CD14-positive monocyte (primary cell): ENCODE results near the gene ELF5. TPM values are rescaled to one million over a fixed set of nuclear protein-coding genes. Genes with fewer than 3 reads are reported as not detected.
A peak's percentile ranks its signal among the peaks of the same experiment; 100 is the strongest.

Experiments
- DNase-seq, 3 donors: peaks; one replicate each; pipeline ENCODE4 v3.0.0-alpha.2; 2011 to 2022
- H2AFZ ChIP-seq: 2 replicates; pipeline ENCODE4 v1.6.0; 2012; ENCODE audit warnings: mild to moderate bottlenecking, low read depth, low read length, inconsistent platforms; ENCODE audit not compliant: insufficient read depth, poor library complexity, severe bottlenecking
- H3K27ac ChIP-seq, 2 donors: 1 replicate in 1 of 2; 2 replicates in 1 of 2; pipeline ENCODE4 v1.5.1; 2012 to 2013; ENCODE audit warnings: low read length in 2 of 2, control low read depth in 1 of 2, inconsistent platforms in 1 of 2, low read depth in 1 of 2, mild to moderate bottlenecking in 1 of 2
- H3K27me3 ChIP-seq, 2 donors: one replicate each; pipeline versions ENCODE4 v1.6.0 to v1.6.1; 2011 to 2013; ENCODE audit warnings: low read length in 2 of 2; ENCODE audit not compliant: control insufficient read depth in 2 of 2, insufficient read depth in 2 of 2
- H3K36me3 ChIP-seq, 2 donors: replicated peaks in 1 of 2; 1 replicate in 1 of 2; 2 replicates in 1 of 2; pipeline versions ENCODE4 v1.5.1 to v1.6.1; 2012 to 2013; ENCODE audit warnings: low read length in 2 of 2, control low read depth in 1 of 2, inconsistent platforms in 1 of 2, mild to moderate bottlenecking in 1 of 2; ENCODE audit not compliant: insufficient read depth in 2 of 2, control insufficient read depth in 1 of 2
- H3K4me1 ChIP-seq, 2 donors: 1 replicate in 1 of 2; 2 replicates in 1 of 2; pipeline versions ENCODE4 v1.5.1 to v1.6.1; 2012 to 2013; ENCODE audit warnings: low read length in 2 of 2, control low read depth in 1 of 2, inconsistent platforms in 1 of 2, mild to moderate bottlenecking in 1 of 2, moderate library complexity in 1 of 2; ENCODE audit not compliant: insufficient read depth in 2 of 2, control insufficient read depth in 1 of 2
- H3K4me2 ChIP-seq: replicated peaks from 2 replicates; pipeline ENCODE3; 2012; ENCODE audit warnings: low read length, moderate library complexity, mild to moderate bottlenecking; ENCODE audit not compliant: poor library complexity, severe bottlenecking; ENCODE audit errors: extremely low read depth
- H3K4me3 ChIP-seq, 3 experiments: fragments of 200-600 bp in 1 of 3; sonication (generic) in 1 of 3; replicated peaks in 1 of 3; 1 replicate in 2 of 3; 2 replicates in 1 of 3; pipeline ENCODE4 v1.5.1; 2011 to 2013; ENCODE audit warnings: low read length in 3 of 3, mild to moderate bottlenecking in 3 of 3, control low read depth in 2 of 3, low read depth in 2 of 3, inconsistent platforms in 1 of 3, moderate library complexity in 1 of 3
- H3K79me2 ChIP-seq: 2 replicates; pipeline ENCODE4 v1.6.0; 2012; ENCODE audit warnings: mild to moderate bottlenecking, control low read depth, inconsistent platforms, low read length, moderate library complexity; ENCODE audit not compliant: insufficient read depth
- H3K9ac ChIP-seq: 2 replicates; pipeline ENCODE4 v1.6.0; 2017; ENCODE audit warnings: low read length, mild to moderate bottlenecking; ENCODE audit not compliant: insufficient read depth, poor library complexity, severe bottlenecking
- H3K9me3 ChIP-seq, 2 donors: replicated peaks in 1 of 2; 1 replicate in 1 of 2; 2 replicates in 1 of 2; pipeline versions ENCODE4 v1.5.1 to v1.6.1; 2012 to 2013; ENCODE audit warnings: low read length in 2 of 2, control low read depth in 1 of 2; ENCODE audit not compliant: control insufficient read depth in 1 of 2, insufficient read depth in 1 of 2
- H4K20me1 ChIP-seq: 2 replicates; pipeline ENCODE4 v1.6.0; 2012; ENCODE audit warnings: mild to moderate bottlenecking, low read length, control low read depth, moderate library complexity; ENCODE audit not compliant: insufficient read depth
- H3K27ac Mint-ChIP-seq, 7 donors: one replicate each; pipeline ENCODE4 v1.8.0; 2020; ENCODE audit warnings: mild to moderate bottlenecking in 7 of 7, mixed read lengths in 7 of 7, moderate library complexity in 6 of 7, inconsistent platforms in 2 of 7
- H3K27me3 Mint-ChIP-seq, 3 donors: one replicate each; pipeline ENCODE4 v1.8.0; 2021 to 2022; ENCODE audit warnings: low read depth in 3 of 3, mild to moderate bottlenecking in 3 of 3, mixed read lengths in 3 of 3, moderate library complexity in 3 of 3, inconsistent platforms in 1 of 3
- H3K36me3 Mint-ChIP-seq, 2 donors: one replicate each; pipeline ENCODE4 v1.8.0; 2020; ENCODE audit warnings: mixed read lengths in 2 of 2, inconsistent platforms in 1 of 2, mild to moderate bottlenecking in 1 of 2
- H3K4me1 Mint-ChIP-seq: one replicate; pipeline ENCODE4 v1.8.0; 2020; ENCODE audit warnings: mild to moderate bottlenecking, mixed read lengths
- H3K4me3 Mint-ChIP-seq, 2 donors: one replicate each; pipeline ENCODE4 v1.8.0; 2020; ENCODE audit warnings: mild to moderate bottlenecking in 2 of 2, mixed read lengths in 2 of 2, moderate library complexity in 1 of 2
- H3K9me3 Mint-ChIP-seq, 7 donors: one replicate each; pipeline ENCODE4 v1.8.0; 2020 to 2022; ENCODE audit warnings: mixed read lengths in 7 of 7, mild to moderate bottlenecking in 6 of 7, moderate library complexity in 6 of 7, inconsistent platforms in 2 of 7
- CTCF ChIP-seq: fragments of 200-600 bp; IDR thresholded peaks from one replicate; pipeline ENCODE4 v1.8.0; 2022; ENCODE audit warnings: antibody characterized with exemption, mild to moderate bottlenecking
- WGBS: methylation state at CpG from one replicate; pipeline ENCODE4 v1.1.5; 2013; ENCODE audit warnings: missing lambda C conversion rate; ENCODE audit not compliant: insufficient coverage; 5-methylcytosine and 5-hydroxymethylcytosine counted together
- intact Hi-C, 2 donors: fragments of 100-400 bp; cut with micrococcal nuclease; formaldehyde crosslinking; loops; one replicate each; pipeline versions ENCODE4 v1.15.0 to v1.15.1; 2023
- polyA plus RNA-seq, 3 donors: library from polyadenylated mRNA; depleted of rRNA in 1 of 3; unstranded in 2 of 3; stranded (reverse) in 1 of 3; fragments of 300-500 nt in 2 of 3; fragments of >200 nt in 1 of 3; fragmentation: Illumina TruSeq in 2 of 3; gene quantifications; 1 replicate in 2 of 3; 2 replicates in 1 of 3; pipeline ENCODE4 v1.2.3, GENCODE V29; 2012 to 2021

The ELF5 gene
- polyA plus RNA-seq, 3 donors = 0.27 TPM; not detected in 2

DNA sequence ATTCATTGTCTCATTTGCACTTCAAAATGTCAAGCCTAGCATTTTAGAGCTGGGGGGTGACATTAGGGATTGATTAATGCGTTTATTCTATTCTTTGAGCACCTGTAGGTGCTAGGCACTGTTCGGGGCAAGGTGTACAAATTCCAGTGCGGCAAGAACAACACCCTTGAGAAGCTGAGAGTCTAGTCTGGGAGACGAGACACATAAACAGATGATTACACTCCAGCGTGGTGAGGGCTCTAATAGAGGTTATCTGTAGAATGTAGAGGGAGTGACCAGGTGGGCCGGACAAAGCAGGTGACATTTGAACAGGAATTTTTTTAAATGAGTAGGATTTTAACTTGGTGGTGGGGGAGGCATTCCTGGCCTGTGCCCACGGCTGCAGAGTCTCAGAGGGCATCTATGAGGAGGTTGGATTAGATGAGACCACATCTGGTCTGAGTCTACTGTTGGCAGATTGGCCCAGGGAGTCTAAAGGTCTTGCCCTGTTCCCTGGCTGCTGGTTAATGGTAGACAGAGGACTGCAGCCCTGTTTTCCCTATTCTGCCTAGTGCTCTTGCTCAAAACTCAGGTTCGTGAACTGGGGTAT lies 73.9 kb downstream of the ELF5 start:
- no peak for TF ChIP-seq CTCF
- Histone ChIP-seq H4K20me1 (peaks cover 41% of the 10 kb centered on the region), H3K27ac (peak overlapping the region; percentile 93 to 94), H2AFZ (peak overlapping the region; percentile 97), H3K4me3 (peak overlapping the region; percentile 62 to 92 (median 91)), H3K9me3 (no peaks in the 10 kb centered on the region), H3K9ac (peak overlapping the region; percentile 92), H3K4me2 (peak overlapping the region; percentile 85), H3K27me3 (no peaks in the 10 kb centered on the region), H3K4me1 (peaks cover 58 to 67% of the 10 kb centered on the region in 2 donors), H3K36me3 (no peaks in the 10 kb centered on the region), H3K79me2 (peaks cover 79% of the 10 kb centered on the region)
- H3K27ac Mint-ChIP-seq = peak overlapping the region; percentile 90 to 97 (median 96)
- peaks cover 0 to 4% (median 0%) of the 10 kb centered on the region in 7 donors for H3K9me3 Mint-ChIP-seq
- intact Hi-C loops = no loop called here
- no peak for DNase-seq
- H3K4me1 Mint-ChIP-seq = peaks cover 62% of the 10 kb centered on the region
- 0% methylated on average over 7 of the region's 8 CpGs for WGBS
- peak overlapping the region; percentile 99 for H3K4me3 Mint-ChIP-seq
- H3K27me3 Mint-ChIP-seq = no peaks in the 10 kb centered on the region
- peaks cover 0 to 16% of the 10 kb centered on the region in 2 donors for H3K36me3 Mint-ChIP-seq

DNA sequence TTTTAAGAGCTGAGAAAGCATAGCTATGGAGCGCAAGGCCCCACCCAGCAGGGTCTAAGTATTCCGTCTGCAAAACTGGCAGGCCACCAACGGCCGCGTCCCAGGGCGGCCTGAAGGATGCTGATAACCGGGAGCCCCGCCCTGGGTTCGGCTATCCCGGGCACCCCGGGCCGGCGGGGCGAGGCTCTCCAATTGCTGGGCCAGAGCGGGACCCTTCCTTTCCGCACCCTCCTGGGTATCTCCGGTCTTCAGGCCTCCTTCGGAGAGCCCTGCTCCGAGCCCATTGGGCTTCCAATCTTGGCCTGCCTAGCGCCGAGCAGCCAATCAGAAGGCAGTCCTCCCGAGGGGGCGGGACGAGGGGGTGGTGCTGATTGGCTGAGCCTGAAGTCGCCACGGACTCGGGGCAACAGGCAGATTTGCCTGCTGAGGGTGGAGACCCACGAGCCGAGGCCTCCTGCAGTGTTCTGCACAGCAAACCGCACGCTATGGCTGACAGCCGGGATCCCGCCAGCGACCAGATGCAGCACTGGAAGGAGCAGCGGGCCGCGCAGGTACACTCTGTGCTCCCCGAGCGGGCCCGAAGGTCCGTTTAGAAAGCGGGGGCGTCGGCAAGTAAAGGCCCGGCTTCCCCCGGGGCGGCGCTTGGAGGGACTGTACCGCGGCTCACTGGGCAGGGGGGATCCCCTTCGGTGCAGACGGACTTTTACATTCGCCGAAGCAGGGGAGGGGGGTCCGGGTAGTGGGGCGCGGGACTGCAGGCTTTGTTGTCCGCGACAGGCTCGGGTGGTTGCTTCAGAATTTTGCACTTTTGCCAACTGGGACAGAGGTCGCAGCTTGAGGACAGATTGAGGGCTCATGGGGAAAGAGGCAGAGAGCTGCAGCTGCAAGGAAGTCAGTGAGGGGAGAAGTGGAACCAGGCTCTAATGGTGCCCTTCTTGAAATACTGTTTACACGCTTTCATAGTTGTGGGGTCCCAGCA lies 74.8 kb downstream of the ELF5 start, which contains the start of gene CAT:
CAT (plus strand) TSS at position 406 of the 979 bp plus-strand sequence; CDS start at position 486, 80 bp downstream.
- H3K27me3 ChIP-seq = no peaks in the 10 kb centered on the region

More for the DNA sequence above, 74.8 kb downstream of the ELF5 start, which contains the start of gene CAT:
- Histone ChIP-seq H3K4me2 (peak within 1 kb of the TSS; percentile 85), H3K36me3 (no peaks in the 10 kb centered on the region), H3K79me2 (peaks cover 70% of the 10 kb centered on the region), H3K9me3 (no peaks in the 10 kb centered on the region), H2AFZ (peak within 1 kb of the TSS; percentile 97), H3K4me3 (peak within 1 kb of the TSS; percentile 62 to 92 (median 91)), H3K9ac (peak within 1 kb of the TSS; percentile 92), H3K4me1 (peaks cover 49 to 58% of the 10 kb centered on the region in 2 donors), H3K27ac (peak within 1 kb of the TSS; percentile 93 to 94), H4K20me1 (peaks cover 32% of the 10 kb centered on the region)
- Mint-ChIP-seq H3K27me3 (no peaks in the 10 kb centered on the region), H3K27ac (peak within 1 kb of the TSS; percentile 90 to 97 (median 96)), H3K9me3 (peaks cover 0 to 4% (median 0%) of the 10 kb centered on the region in 7 donors), H3K4me1 (peaks cover 53% of the 10 kb centered on the region), H3K4me3 (peak within 1 kb of the TSS; percentile 99), H3K36me3 (peaks cover 0 to 13% of the 10 kb centered on the region in 2 donors)
- WGBS = under 1% methylated on average over 61 of the region's 62 CpGs
- no peak for TF ChIP-seq CTCF
- intact Hi-C loops = no loop called here
- peak; percentile 95 to 96 (median 95) for DNase-seq
